NCI-H446 treated with DMSO at 0.1 percent for 48 hours (cell line): Measurements from ENCODE around the gene MYMX.
A peak's percentile ranks its signal among the peaks of the same experiment; 100 is the strongest.

Experiments used
- DNase-seq: peaks from one replicate; lab custom pipeline; 2025; lab: John Stamatoyannopoulos, UW

Gene MYMX

DNA sequence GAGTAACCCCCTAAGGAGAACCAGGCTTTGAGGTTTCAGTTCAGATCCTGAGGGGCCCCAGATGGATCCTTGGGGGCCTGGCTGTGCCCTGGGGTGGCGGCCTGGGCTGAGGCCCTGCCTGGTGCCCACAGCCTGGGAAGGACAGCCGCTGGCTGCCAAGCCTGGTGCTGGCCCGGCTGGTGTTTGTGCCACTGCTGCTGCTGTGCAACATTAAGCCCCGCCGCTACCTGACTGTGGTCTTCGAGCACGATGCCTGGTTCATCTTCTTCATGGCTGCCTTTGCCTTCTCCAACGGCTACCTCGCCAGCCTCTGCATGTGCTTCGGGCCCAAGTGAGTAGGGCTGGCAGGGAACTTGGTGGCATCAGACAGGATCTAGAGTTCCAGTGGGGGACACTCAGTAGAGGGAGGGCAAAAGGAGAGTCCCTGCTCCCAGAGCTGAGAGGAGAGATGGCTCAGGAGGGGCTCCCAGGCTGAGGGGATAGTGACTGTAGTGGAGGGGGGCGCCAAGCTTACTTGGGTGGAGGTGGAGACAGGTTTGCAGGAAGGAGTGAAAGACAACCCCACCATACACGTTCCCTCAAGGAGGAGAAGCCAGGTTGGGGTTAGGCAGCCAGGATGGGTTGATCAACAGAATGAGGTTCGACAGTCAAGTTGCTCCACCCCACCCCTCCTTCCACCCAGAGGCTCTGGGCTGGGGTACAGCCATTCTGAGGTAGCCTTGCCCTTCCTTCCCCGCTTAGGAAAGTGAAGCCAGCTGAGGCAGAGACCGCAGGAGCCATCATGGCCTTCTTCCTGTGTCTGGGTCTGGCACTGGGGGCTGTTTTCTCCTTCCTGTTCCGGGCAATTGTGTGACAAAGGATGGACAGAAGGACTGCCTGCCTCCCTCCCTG lies 16.2 kb downstream of the MYMX start:
- DNase-seq: no peak

DNA sequence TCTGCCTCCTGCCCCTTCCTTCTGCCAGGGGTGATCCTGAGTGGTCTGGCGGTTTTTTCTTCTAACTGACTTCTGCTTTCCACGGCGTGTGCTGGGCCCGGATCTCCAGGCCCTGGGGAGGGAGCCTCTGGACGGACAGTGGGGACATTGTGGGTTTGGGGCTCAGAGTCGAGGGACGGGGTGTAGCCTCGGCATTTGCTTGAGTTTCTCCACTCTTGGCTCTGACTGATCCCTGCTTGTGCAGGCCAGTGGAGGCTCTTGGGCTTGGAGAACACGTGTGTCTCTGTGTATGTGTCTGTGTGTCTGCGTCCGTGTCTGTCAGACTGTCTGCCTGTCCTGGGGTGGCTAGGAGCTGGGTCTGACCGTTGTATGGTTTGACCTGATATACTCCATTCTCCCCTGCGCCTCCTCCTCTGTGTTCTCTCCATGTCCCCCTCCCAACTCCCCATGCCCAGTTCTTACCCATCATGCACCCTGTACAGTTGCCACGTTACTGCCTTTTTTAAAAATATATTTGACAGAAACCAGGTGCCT lies 16.9 kb downstream of the MYMX start:
- no peak for DNase-seq

DNA sequence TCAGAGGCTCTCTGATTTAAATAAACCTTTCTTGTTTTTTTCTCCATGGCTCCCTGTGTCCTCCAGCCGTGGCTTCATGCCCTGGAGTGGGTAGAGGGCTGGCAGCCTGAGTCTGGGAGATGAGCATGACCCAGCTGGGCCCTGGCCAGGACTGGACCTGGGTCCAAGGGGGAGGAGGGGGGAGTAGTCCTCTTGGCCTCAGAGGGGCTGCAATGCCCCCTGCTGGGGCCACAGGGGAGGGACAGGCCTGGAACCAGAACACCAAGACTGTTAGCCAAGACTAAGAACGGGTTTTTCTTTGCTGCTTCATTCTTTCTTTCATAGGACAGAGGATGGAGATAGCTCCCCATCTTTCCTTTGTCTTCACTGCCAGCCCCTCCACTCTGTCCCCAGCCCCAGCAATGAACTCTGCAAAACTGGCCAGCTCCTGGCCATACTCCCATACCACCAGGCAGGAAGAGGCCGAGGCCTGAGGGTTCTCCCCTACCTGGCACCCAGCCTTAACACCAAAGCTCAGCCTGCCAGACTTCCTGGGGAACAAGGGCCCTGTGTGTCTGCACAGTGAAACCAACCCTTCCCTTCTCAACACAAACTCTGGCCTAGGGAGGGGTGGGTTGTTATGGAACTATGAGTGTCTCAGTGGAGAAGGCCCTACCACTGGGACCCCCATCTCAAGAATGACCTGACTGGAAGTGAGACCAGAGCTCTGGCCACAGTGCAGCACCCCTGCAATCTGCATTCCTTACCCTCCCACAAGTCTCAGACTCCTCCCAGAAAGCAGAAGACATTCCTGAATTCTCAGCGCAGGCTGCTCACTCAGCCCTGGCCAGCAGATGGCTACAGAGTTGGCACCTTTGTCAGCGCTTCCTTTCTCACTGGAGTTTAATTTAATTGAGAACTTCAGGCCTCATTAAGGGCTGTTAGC lies 17.6 kb downstream of the MYMX start:
- DNase-seq: peak; percentile 68

DNA sequence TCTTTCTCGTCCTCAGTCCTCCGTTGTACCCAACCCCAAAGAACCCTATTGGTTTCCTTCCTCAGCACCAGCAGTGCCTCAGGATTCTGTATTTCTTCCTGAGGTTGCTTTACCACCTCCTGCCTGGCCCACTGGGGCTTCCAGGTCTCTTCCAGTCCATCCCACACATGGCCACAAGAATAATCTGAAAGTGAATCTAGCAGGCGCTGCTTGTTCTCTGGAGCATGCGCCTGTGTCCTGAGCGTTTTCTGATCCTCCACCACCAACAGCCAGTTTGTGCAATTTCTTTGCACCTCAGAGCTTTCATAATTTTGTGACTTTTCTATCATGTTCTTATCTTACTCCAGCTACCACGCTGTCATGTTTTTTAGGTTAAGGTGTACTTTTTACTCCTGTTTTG lies 18.5 kb downstream of the MYMX start:
- DNase-seq: no peak

DNA sequence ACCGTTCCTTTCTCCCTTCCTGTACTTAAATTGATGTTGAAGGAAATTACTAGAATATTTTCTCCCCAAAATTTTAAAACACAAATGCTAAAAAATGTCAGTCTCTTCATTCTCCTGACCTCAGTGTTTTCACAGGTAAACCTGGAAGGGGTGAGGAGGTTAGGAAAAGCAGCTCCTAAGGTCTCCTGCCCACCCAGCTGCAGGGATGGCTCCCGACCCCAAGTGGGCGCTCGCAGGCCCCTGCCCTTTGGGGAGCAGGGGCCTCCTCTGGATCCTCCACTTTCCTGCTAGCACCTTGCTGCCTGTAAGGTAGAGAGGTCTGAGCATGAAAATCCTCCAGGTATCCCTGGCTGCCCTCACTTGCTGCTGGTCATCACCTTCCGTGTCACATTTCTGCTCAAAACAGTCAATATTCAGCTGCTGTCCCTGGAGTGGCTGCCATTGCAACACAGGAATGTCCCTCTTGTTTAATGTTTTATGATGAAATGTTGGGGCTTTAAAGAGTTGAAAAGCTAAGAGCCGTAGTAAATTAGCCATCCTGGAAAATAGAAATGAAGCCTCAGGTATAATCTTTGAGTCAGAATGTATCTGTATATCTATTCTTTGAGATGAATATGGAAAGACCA lies 19.3 kb downstream of the MYMX start:
- no peak for DNase-seq

DNA sequence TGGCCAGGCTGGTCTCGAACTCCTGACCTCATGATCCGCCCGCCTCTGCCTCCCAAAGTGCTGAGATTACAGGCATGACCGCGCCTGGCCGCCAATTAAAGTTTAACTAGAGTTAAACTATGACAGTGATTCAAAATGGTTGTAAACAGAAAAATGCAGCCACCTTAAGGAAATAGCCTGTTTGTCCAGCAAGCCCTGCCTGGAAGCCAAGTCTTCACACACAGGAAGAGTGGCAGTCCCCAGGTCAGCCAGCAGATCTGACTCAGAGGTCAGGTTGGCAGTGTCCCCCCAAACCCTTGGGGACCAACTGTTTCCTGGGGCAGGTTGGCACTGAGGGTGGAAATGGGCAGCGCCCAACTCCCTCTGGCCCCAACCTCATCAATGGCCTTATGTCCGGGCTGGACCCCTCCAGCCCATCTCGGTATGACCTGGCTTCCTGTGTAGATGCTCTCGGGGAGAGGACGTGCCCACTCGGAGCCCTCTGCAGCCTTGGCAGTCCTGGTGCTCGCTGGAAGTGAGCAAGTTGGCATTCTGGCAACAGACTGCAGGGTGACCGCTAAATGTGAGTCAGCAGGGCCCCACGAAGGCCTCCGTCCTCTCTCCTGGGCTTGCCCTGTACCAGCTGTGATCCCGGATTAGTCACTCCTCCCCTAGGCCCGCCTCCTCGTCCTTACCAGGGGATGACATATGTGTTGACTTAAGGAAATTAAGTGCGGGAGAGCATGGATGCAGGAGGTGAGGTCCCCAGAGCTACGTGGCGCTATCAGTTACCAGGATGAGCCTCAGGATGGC lies 20.5 kb downstream of the MYMX start:
- DNase-seq: peak; percentile 75

DNA sequence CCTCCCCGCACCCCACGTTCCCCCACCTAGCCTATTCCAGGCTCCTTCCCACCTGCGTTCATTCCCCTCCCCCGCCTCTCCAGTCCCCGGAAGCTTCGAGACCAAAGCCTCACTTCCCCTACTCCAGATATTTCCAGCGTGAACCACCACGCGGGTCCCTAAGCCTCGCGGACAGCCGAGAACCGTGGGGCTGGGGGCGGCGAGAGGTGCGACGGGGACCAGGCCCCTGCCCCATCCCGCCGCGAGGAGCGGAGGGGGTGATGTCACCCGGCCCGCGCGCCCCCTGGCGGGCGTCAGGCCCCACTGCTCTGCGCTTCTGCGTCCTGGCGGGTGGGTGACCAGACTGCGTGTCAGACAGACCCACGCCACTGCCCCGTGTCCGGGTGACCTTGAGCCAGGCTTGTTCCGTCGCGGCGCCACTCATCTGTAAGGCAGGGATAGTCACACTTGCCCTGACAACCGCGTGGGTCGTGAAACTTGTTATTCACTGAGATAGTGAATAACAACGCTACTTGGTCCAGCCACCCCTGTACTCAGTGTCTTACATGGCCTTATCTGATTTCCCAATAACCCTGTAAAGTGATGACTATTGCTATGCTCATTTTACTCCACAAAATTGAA lies 21.2 kb downstream of the MYMX start:
- DNase-seq: no peak

DNA sequence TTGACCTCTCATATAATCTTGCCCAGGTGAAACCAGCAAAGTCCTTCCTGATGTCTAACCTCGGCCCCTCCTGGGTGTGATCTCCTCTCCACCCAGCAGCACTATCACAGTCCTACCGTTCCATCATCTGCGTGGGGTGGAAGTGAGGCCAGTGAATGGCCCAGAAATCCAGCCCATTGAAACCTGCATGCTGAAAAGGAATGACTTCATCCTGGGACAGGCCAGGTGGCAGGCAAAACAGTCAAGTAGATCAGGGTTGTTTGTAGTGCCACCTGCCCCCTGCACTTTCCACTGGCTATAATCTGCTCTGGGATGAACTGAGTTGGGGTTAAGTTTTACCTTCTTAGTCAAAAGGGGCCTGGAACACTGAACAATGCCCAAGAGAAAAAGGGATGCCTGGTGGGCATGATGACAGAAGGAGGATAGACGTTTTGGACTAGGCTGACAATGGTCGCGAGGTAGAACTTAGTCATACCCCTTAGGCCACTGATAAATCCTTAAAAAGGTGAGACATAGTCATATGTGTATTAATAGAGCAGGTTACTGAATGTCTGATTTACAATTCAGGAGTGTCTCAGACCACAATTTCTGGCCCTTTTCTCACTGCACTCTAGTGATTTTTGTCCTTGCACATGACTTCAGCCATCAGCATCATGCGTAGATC lies 22.1 kb downstream of the MYMX start:
- DNase-seq: no peak

DNA sequence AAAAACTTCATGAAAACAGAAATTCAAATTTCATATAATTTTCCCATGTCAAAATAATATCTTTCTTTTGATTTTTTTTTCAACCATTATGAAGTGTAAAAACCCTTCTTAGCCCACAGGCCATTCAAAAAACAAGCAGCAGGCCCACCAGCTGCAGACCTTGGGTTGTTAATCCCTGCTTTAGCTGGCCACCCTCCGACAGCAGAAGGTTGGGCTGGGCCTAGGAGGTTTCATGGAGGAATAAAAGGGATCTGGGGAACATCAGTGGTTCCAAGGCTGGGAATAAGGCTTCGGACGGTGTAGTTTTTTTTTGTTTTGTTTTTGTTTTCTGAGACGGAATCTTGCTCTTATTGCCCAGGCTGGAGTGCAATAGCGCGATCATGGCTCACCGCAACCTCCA lies 26.6 kb downstream of the MYMX start:
- DNase-seq: no peak

DNA sequence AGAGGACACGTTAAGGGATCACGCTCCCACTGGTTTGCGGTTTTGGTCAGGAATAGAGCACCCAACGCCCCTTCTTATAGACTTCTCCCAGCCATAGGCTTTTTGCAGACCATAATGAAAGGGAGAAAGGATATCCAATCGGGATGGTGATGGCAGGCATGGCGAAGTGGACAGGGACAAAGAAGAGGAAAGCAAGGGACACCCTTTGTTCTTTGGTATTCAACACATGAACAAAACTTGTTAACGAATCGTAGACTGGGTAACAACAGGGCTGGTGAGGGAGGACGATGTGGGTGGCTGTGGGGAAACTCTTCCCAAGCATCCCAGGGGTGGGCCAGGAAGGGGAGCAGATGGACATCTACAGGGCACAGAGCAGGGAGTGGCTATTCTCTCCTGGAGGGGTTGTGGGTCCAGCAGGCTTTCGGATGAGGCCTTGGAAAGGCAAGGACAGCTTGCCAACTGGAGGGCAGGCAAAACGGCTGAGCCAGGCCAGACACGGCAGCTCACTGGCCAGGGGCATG lies 28.7 kb downstream of the MYMX start:
- no peak for DNase-seq

DNA sequence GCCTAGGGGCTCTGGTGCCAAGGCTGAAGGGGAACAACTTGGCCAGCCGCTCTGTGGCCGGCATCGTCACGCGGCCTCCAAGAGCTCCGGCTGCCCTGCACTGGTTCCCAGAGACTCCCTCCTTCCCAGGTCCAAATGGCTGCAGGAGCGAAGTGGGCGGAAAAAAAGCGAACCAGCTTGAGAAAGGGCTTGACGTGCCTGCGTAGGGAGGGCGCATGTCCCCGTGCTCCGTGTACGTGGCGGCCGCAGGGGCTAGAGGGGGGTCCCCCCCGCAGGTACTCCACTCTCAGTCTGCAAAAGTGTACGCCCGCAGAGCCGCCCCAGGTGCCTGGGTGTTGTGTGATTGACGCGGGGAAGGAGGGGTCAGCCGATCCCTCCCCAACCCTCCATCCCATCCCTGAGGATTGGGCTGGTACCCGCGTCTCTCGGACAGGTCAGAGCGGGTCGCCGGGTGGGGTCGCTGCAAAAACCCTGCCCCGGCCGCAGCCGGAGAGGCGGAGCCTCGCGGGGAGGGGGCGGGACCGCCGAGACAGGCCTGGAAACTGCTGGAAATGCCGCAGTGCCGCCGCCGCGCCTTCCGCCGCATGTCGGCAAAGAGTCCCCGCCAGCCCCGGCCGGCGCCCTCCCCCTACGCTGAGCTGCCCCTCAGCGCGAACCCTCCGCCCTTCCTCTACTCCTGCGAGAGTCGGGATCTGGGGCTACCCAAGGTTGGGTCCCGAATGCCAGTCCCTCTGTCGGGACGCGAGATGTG lies 29.4 kb downstream of the MYMX start:
- DNase-seq: peak; percentile 59

DNA sequence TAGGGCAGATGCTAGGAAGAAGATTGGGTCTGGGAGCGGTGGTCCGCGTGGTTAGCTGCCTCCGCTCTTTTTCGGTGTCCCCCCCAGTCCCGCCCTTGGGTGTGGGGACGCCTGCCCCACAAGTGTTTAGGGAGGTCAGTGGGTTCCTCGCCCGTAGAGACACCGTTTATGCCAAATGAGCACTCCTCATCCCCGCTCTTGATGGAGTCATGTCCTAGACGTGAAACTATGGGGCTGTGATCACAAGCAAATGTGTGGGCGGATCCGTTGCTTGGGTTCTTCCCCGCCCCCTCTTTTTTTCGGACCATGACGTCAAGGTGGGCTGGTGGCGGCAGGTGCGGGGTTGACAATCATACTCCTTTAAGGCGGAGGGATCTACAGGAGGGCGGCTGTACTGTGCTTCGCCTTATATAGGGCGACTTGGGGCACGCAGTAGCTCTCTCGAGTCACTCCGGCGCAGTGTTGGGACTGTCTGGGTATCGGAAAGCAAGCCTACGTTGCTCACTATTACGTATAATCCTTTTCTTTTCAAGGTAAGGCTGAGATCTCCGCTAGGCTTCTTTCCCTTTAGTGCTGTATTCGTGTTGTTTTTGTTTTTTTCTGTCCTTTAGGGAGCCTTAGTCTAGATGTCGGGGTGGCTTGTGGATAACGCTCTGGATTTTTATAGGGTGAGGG lies 30.1 kb downstream of the MYMX start, which contains the start of gene HSP90AB1:
TSS of gene HSP90AB1 (plus strand) at position 439 of the 675 bp plus-strand sequence. CDS start 1,529 bp downstream, outside the sequence.
- DNase-seq: peak; percentile 97

DNA sequence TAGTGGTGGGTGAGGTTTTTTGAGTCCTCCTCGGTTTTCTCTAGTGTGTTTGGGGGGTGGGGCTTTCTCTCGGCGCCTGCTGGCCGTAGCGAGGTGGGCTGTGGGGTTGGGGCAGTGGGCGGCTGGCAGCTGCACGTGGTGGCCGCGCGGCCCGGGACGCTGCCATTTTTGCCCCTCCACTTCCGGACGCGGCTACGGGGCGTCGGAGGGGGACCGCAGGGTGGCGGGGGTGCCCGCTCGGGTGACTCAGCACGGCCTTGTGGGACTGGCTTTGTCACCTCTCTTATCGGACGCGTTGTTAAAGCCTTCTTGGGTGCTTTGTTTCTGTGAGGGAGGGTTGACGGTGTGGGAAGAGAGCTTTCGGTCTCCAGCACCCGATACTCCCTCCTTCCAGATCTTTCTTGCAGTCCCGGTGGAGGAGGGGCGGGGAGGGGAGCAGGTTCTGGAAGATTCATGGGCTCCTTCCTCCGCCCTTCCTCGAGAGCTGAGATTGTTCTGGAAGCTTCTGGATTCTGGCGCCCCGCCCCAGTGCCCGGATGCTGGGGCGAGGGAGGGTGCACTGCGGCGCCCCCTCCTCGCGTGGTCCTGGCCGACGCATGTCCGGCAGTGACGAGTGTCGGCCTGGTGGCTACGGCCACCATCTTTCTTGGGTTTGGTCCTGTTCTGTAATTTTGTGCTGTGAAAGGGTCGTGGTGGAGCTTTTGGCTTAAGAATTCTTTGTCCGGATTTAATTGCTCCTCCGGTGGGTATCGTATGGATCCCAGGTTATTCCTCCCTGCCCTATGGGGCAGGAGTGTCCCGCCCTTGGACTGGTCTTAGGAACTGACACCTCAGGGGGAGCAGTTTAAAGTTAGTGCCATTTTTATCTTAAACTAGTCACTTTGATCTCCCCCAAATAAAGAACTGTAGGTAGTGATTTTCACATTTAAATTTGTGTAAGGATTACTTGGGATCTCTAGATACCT lies 30.9 kb downstream of the MYMX start:
- no peak for DNase-seq

DNA sequence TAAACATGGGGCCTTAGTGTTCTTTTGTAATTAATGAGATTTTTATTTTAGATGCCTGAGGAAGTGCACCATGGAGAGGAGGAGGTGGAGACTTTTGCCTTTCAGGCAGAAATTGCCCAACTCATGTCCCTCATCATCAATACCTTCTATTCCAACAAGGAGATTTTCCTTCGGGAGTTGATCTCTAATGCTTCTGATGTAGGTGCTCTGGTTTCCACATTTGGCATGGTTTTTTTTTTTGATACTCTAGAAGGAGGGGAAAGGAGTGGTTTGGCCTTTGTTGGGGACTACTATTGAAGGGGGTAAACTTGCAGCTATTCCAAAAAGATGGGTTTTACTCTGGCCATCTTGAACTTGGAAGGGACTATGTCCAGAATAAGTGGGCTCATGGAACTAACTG lies 31.9 kb downstream of the MYMX start:
- DNase-seq: no peak

DNA sequence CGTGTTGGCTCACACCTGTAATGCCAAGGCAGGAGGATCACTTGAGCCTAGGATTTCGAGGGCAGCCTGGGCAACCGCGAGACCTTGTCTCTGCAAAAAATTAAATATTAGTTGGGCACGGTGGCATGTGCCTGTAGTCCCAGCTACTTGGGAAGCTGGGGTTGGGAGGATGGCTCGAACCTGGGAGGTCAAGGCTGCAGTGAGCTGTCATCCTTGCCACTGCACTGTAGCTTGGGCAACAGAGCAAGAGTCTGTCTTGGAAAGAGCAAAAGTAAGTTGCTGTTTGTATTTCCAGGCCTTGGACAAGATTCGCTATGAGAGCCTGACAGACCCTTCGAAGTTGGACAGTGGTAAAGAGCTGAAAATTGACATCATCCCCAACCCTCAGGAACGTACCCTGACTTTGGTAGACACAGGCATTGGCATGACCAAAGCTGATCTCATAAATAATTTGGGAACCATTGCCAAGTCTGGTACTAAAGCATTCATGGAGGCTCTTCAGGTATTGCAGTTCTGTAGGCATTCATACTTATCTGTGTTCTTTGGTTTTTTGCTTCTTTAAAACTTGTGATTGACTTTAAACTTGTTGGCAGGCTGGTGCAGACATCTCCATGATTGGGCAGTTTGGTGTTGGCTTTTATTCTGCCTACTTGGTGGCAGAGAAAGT lies 32.5 kb downstream of the MYMX start:
- DNase-seq: no peak

DNA sequence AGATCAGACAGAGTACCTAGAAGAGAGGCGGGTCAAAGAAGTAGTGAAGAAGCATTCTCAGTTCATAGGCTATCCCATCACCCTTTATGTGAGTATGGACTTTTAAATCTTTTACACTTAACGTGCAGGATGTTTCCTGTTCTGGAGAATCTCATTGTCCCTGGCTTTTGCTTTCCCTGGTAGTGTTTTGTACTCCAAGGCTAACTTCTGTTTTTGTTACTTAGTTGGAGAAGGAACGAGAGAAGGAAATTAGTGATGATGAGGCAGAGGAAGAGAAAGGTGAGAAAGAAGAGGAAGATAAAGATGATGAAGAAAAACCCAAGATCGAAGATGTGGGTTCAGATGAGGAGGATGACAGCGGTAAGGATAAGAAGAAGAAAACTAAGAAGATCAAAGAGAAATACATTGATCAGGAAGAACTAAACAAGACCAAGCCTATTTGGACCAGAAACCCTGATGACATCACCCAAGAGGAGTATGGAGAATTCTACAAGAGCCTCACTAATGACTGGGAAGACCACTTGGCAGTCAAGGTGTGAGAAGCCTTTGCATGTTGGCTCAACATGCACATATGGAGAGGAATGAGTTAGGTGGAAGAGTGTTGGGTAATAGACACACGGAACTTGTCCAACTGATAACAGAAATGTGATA lies 33.5 kb downstream of the MYMX start:
- DNase-seq: no peak
